Smooth muscle cell of the brain vasculature (primary cell): ENCODE results near the gene MBLAC2.
A peak's percentile ranks its signal among the peaks of the same experiment; 100 is the strongest.

Experiments
- DNase-seq: peaks from one replicate; pipeline ENCODE4 v3.0.0-alpha.2; 2012; ENCODE audit warnings: low read depth, low spot score

The MBLAC2 gene

DNA sequence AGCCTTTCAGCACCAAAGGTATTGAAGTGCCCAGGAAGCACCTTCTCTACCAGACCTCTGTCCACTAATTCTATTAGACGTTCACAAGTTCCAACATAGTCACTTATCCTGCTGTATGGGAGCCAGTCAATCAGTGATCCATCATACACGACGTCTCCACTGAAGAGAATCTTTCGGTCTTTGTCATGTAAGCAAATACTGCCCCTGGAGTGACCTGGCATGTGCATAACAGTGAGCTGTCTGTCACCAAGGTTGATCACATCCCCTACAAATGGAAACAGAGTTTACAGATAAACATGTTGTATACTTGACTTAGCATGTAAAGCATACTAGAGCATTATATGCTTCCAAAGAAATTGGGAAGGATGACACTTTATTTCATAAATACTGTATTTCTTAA lies 13.3 kb downstream of the MBLAC2 start:
- DNase-seq = no peak

DNA sequence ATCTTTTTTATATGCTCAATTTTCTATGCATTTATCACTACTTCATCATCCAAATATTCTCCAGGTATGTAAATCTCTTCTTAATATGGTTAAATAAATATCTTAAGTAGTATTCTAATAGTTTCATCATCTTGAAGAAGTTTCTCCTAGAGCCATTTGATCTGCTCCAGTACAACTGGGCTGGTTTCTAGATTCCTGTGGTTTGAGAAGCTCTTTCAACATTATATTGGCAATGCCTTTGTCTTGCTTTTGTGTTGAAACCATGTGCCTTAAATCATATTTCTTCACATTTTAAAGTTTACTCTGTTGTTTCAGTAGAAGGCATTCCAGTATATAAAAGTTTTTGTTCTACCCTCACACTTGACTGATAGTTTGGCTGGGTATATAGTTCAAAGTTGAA lies 27.6 kb downstream of the MBLAC2 start:
- no peak for DNase-seq

DNA sequence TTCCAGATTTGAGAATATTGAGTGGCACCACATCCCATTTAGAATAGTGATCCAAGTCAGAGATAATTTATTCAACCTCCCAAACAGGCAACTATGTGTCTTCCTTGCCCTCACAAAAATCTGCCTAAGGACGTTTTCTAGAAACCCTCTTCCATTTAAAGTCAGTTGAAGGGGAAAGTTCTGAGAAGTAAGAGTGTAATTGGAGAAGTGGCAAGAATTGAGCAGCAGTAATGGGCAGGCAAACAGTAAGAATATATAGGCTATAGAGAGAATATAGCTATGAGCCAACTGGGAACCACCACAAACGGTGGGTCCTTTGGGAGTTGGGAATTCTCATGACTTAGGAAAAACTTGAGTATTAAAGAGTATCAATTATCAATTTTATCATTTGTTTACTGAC lies 33.9 kb downstream of the MBLAC2 start:
- no peak for DNase-seq

DNA sequence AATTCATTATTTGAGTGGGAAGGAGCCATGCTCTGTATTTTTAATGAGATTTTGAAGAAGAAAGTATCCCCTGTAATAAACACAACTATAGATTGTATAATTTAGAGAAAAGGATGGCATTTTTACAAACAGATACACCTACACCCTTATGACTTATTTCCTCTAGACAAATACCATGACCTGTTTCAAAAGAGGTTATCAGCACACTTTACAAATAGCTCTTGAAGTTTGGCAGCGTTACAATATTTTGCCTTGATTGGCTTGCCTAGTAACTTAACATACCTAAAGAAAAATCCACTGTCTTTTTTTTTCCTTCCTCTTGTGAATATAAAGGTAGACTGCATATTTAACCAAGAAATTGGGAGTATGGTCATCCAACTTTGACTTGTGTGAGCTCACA lies 36.5 kb downstream of the MBLAC2 start:
- DNase-seq = no peak

DNA sequence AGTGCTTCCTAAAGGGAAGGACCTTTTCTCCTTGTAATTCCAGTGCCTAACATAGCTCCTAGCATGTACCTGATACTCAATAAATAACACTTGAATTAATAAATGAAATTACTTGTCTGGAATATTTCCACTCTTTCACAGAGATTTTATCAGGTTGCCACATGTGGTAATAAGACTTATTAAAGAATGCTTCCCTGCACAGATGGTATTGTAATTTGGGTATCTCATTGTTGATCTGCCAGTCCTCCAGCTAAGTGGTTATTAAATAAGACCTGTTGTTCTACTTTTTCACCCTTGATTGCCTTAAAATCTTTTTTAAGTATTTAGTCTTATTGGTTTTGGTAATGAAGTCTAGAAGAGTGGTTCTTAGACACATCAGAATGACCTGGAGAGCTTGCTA lies 36.9 kb downstream of the MBLAC2 start:
- DNase-seq = no peak

DNA sequence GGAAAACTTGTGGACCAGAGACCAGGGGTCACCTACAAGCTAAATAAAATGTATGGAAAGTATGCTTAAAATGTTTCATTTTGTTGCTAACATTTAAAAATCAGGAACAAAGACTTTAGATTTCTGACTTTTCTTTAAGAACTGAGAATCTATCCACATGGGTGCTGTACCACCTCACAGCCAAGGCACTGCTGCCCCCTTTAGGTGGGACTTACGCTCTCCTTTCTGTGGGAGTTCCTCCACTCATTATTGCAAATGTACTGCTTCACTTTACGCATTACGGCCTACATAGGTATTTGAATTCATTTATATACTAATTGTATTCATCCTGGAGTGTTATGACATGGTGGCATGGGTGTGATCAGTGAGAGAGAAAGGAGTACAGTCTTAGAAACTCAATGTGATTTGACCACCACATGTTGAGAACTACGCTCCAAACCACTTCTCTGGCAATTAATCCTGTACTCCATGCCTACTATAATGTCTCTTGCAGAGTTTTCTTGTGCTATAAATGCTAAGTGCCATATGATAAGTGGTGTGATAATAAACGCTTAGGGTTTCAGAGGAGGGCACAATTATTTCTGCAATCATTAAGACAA lies 40.4 kb downstream of the MBLAC2 start:
- no peak for DNase-seq

DNA sequence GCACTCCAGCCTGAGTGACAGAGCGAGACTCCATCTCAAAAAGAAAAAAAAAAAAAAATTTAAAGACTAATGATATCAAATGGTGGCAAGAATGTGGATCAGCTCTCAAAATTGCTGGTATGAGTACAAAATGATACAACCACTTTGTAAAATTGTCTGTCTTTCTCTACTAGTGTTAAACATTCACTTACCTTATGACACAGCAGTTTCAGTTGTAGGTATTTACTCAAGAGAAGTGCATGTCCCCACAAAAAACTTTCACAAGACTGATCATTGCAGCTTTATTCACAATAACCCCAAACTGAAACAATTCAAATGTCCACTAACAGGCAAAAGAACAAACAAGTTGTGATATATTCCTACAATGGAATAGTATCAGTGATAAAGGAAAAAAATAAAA lies 50.3 kb downstream of the MBLAC2 start:
- no peak for DNase-seq

DNA sequence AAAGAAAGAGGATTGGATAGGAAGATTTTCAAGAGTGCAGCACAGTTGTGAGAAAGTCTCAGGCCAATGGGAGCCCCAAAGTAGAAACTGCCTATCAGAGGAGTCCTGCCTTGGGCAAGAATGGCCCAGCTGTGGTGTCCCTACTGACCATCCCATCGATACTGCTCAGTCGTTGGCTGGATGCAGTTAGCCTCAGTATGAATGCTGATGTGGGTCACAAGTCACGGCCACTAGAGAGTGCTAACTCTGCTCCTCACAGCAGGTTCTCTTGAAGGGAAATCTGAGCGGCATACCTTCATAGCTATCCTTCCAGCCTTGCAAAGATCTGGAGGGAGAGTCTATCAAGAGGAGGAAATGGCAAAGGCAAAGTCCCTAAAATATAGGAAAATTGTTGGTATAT lies 53.4 kb downstream of the MBLAC2 start:
- DNase-seq = no peak

DNA sequence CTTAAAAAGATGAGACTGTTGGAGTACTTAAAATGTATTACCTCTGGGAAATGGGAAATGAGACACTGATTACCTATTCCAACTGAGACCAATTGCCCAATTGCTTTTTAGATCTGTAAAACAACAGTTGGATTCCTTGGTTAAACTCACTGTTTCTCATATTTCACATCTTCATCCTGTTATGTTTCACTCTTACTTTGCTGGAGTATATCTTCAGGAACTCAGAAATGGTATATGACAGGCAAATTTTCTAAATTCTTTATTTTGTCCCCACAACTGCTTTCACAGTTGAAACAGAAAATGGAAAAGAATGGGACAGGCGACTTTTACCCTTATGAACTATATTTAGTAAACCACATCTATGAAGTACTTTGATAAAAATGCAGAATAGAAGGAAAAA lies 56.4 kb downstream of the MBLAC2 start:
- DNase-seq = no peak

DNA sequence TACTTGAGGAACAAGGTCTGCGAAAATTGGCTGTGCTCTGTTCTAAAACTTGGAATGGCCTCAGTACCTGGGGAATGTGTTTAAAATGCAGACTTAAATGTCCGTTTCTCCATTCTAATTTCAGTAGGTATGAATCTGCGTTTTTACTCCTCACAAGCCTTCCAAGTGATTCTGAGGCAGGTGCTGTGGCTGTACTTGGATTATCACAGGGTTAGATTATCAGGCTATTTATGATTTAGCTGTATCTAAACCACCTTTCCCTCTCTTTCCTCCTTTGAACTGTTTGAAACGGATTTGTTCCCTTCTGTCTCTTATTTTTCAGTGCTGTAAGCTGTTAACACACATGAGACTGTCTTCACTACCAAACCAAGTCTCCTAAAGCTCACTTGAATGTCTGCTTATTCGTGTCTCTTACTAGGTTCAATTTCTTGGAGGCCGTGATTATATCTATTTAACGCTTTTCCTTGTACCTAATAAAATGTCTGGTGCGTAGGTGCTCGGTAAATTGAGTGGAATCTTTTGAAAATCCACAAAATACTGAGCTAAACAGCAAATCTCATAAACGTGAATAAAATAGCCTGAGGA lies 64.3 kb downstream of the MBLAC2 start:
- DNase-seq = peak; percentile 2

DNA sequence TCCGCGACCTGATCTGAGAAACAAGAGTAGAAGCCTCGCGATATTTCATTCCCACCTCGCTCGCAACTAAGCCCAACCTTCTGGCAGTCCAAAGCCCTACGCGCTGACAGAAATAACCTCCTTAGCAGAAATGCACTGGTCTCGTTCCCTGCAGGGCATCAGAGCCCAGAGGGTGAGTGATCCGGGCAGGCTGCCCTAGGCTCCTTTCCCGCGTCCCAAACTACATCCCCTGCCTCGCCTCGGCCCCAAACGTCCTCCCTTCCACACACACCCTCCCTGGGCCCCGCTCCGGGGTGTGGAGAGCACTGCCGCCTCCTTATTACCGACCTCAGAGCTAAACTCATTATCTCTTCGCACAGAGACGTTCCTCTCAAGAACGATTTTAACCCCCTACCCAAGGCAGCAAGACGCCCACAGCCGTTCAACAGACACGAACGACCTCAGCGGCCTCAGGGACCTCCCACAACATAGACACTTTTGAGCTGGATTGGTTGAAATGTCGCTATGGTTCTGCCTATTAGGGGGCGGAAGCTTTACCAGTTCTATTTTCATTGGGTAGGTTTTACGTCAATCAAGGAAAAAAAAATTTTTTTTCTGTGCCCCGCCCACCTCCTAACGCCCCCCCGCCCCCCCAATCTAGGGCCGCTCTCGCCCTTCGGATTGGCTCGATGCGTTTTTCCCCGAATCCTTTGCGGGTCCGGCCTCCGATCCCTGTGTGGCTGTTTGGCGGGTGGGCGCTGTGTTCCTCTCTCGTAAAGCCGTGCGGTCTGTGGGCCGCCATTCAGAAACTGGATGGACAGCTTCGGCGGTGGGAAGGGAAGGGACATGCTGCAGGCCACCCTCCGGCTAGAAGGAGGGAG lies 65.0 kb downstream of the MBLAC2 start, which contains the start of gene CETN3:
TSS of gene CETN3 (minus strand) at position 439 of the 860 bp plus-strand sequence. CDS start at position 344, 95 bp downstream.
- peak; percentile 86 for DNase-seq

DNA sequence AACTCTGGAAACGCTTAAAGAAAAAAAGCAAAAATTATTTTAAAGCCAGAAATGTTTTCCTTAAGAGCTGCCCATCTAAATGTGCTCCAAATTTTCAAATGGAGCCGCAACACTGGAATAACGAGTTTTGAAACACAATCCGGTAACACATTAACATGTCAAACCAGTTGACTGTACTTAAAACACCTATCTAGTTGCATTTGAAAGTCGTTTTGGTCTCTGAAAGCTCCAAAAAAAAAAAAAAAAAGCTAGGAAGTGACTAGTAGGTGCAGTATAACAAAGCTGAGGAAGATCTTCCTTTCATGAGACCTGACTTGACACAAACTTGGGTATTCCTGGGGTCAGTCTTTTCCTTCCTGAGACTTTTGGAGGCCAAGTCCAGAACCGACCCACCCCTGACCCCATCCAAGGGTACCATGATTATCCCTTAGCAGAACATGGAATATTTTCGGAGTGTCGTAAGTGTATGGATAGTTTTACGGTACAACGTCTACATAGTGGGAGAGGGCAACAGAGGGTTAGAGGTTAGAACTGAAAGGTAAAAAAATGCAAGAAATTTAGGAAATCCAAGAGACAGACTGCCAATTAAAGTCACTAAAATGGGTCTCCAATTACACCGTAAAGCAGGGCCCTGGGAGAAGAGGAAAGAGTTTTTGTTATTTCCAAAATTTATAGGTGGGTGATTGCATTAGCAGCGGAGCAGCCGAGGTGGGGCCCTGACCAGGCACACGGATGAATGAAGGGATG lies 65.8 kb downstream of the MBLAC2 start:
- DNase-seq = no peak
